Epithelial cell of proximal tubule (primary cell): Measurements from ENCODE around the gene GLT8D2. TPM values are rescaled to one million over a fixed set of nuclear protein-coding genes. Genes with fewer than 3 reads are reported as not detected.

Experiments
- DNase-seq: peaks from one replicate; pipeline ENCODE4 v3.0.0-alpha.2; 2011; ENCODE audit warnings: low read depth
- H3K4me3 ChIP-seq: 2 replicates; pipeline ENCODE4 v1.5.1; 2011; ENCODE audit warnings: low read depth, mild to moderate bottlenecking, low read length
- CTCF ChIP-seq: conservative IDR thresholded peaks from 2 replicates; pipeline ENCODE4 v1.5.1; 2012; ENCODE audit warnings: low read depth, mild to moderate bottlenecking, low read length
- total RNA-seq: library from RNA; depleted of rRNA; stranded (reverse); fragments of >200 nt; gene quantifications from 2 replicates; pipeline ENCODE4 v1.2.3, GENCODE V29; 2015

GLT8D2 gene
- total RNA-seq, 1 donor from 2014 or later, result 0.46 TPM

- no peak for TF ChIP-seq CTCF
- no peak overlapping the region for H3K4me3 ChIP-seq
- no peak for DNase-seq
These were observed 10.8 kb upstream of the GLT8D2 start for GRCh38 chr12:104060791-104061190.

GRCh38 chr12:104059963-104060362 is 10.0 kb upstream of the GLT8D2 start:
- TF ChIP-seq CTCF, result no peak
- DNase-seq, result no peak
- no peak overlapping the region for H3K4me3 ChIP-seq

GRCh38 chr12:104058802-104059201 is 8.8 kb upstream of the GLT8D2 start:
- no peak for TF ChIP-seq CTCF
- no peak for DNase-seq

GRCh38 chr12:104057771-104058197 is 7.8 kb upstream of the GLT8D2 start:
- peak; percentile 80 for TF ChIP-seq CTCF
- no peak for DNase-seq
- no peak overlapping the region for H3K4me3 ChIP-seq

More at GRCh38 chr12:104058802-104059201, 8.8 kb upstream of the GLT8D2 start:
- no peak overlapping the region for H3K4me3 ChIP-seq

GRCh38 chr12:104056419-104056972 is 6.5 kb upstream of the GLT8D2 start:
- H3K4me3 ChIP-seq, result no peak overlapping the region
- TF ChIP-seq CTCF, result no peak
- DNase-seq, result no peak

- no peak for TF ChIP-seq CTCF
- no peak overlapping the region for H3K4me3 ChIP-seq
- DNase-seq, result no peak
These were observed 5.8 kb upstream of the GLT8D2 start for GRCh38 chr12:104055686-104056388.
